ENCODE measurements around the gene DCC. TPM values are rescaled to one million over a fixed set of nuclear protein-coding genes. Genes with fewer than 3 reads are reported as not detected.

Gene DCC
- total and polyA plus RNA-seq, 2 of the 8 experiments (the other 6 are each of a cell fraction or from before 2014, with no cell fraction given), result 0.14 to 1.4 TPM

- TF ChIP-seq HDAC2 (IDR thresholded peaks at IDR 0.05; ENCODE audit: borderline replicate concordance in 1 of 2, low read depth in 2 of 2, low read length in 2 of 2), result no peak
Observed at GRCh38 chr18:53152476-53152875, 812.5 kb downstream of the DCC start (continued).

Measured in H1 (cell line).